PFSK-1 (cell line): ENCODE measurements around the gene TEX52.

Experiments used
- POLR2AphosphoS5 ChIP-seq: IDR thresholded peaks from 2 replicates; pipeline ENCODE4 v1.6.1; 2012; ENCODE audit warnings: low read depth, mild to moderate bottlenecking, control low read depth, low read length, moderate library complexity
- SIN3A ChIP-seq: IDR thresholded peaks from 2 replicates; pipeline ENCODE4 v1.6.1; 2012; ENCODE audit warnings: mild to moderate bottlenecking, low read length, moderate library complexity, borderline replicate concordance; ENCODE audit not compliant: insufficient read depth
- TAF1 ChIP-seq: IDR thresholded peaks from 2 replicates; pipeline ENCODE4 v1.6.1; 2012; ENCODE audit warnings: low read length, control low read depth, borderline replicate concordance; ENCODE audit not compliant: insufficient read depth

GRCh38 chr12:2862876-2863275, 6.0 kb upstream of the TEX52 start:
- TF ChIP-seq POLR2AphosphoS5, result no peak
- TF ChIP-seq TAF1, result no peak
- no peak for TF ChIP-seq SIN3A
